Endothelial cell of umbilical vein (primary cell): ENCODE data around the gene SPP2. TPM values are rescaled to one million over a fixed set of nuclear protein-coding genes. Genes with fewer than 3 reads are reported as not detected.

Experiments
- BruUV-seq: library from RNA; stranded (reverse); fragments of 400-500 nt; replicated peaks from 2 replicates; lab custom pipeline; 2021; lab: Mats Ljungman, UMichigan
- CTCF ChIA-PET: fragments of 300-600, 350-600 bp; sonication (Branson Sonifier 250); formaldehyde crosslinking; loops from one replicate; lab custom pipeline; 2021; ENCODE audit warnings: antibody characterized with exemption, inconsistent platforms; lab: Charles Lee
- POLR2A ChIA-PET: fragments of 300-600, 350-600 bp; sonication (Branson Sonifier 250); formaldehyde crosslinking; loops from one replicate; lab custom pipeline; 2021; ENCODE audit warnings: antibody characterized with exemption, inconsistent platforms; lab: Charles Lee
- DNase-seq: peaks from one replicate; pipeline ENCODE4 v3.0.0-alpha.2; 2011; ENCODE audit warnings: low read depth, low spot score
- FAIRE-seq: peaks from 2 replicates; lab custom pipeline; 2011; peaks lifted over from hg19 to GRCh38; lab: Jason Lieb, UNC
- H2AFZ ChIP-seq: 2 replicates; pipeline ENCODE4 v1.6.0; 2012; ENCODE audit warnings: low read depth, low read length, control low read depth, inconsistent platforms
- H3K27ac ChIP-seq: 2 replicates; pipeline ENCODE4 v1.5.1; 2011; ENCODE audit warnings: low read depth, mild to moderate bottlenecking, control low read depth, low read length, moderate library complexity; ENCODE audit not compliant: insufficient read depth
- H3K27me3 ChIP-seq, 2 experiments: 2 replicates each; pipeline versions ENCODE4 v1.6.0 to v1.6.1; 2011; ENCODE audit warnings: low read length in 2 of 2, mixed read lengths in 1 of 2; ENCODE audit not compliant: control insufficient read depth in 2 of 2, insufficient read depth in 2 of 2
- H3K36me3 ChIP-seq, 2 experiments: 2 replicates in 1 of 2; 3 replicates in 1 of 2; pipeline ENCODE4 v1.5.1; 2011; ENCODE audit warnings: low read length in 2 of 2, mild to moderate bottlenecking in 1 of 2, moderate library complexity in 1 of 2; ENCODE audit not compliant: control insufficient read depth in 2 of 2, insufficient read depth in 2 of 2; ENCODE audit errors: extremely low read depth in 1 of 2
- H3K4me1 ChIP-seq: 3 replicates; pipeline ENCODE4 v1.5.1; 2011; ENCODE audit warnings: mild to moderate bottlenecking, low read length; ENCODE audit not compliant: control insufficient read depth, insufficient read depth; ENCODE audit errors: extremely low read depth
- H3K4me2 ChIP-seq: 2 replicates; pipeline ENCODE4 v1.6.1; 2011; ENCODE audit warnings: low read length, control low read depth, mixed read lengths; ENCODE audit not compliant: insufficient read depth
- H3K4me3 ChIP-seq, 3 experiments: fragments of 200-600 bp in 1 of 3; sonication (generic), shearing (Covaris generic) in 1 of 3; replicated peaks in 1 of 3; 2 replicates each; pipeline ENCODE4 v1.5.1; 2011 to 2016; ENCODE audit warnings: control low read depth in 3 of 3, low read length in 3 of 3, mild to moderate bottlenecking in 2 of 3, inconsistent platforms in 1 of 3, low read depth in 1 of 3, moderate library complexity in 1 of 3; ENCODE audit not compliant: insufficient read depth in 1 of 3
- H3K79me2 ChIP-seq: 2 replicates; pipeline ENCODE4 v1.6.0; 2012; ENCODE audit warnings: low read length, inconsistent platforms; ENCODE audit not compliant: control insufficient read depth, insufficient read depth
- H3K9ac ChIP-seq: replicated peaks from 2 replicates; pipeline ENCODE3; 2011; ENCODE audit warnings: low read length, control low read depth; ENCODE audit not compliant: insufficient read depth; ENCODE audit errors: extremely low read depth
- H3K9me1 ChIP-seq: replicated peaks from 3 replicates; pipeline ENCODE4 v1.6.0; 2011; ENCODE audit warnings: mild to moderate bottlenecking, low read length; ENCODE audit not compliant: control insufficient read depth, insufficient read depth; ENCODE audit errors: extremely low read depth
- H3K9me3 ChIP-seq: replicated peaks from 2 replicates; pipeline ENCODE4 v1.5.1; 2012; ENCODE audit warnings: low read length, inconsistent platforms; ENCODE audit not compliant: control insufficient read depth, insufficient read depth
- H4K20me1 ChIP-seq: replicated peaks from 2 replicates; pipeline ENCODE3; 2011; ENCODE audit warnings: mild to moderate bottlenecking, low read length; ENCODE audit not compliant: control insufficient read depth, insufficient read depth; ENCODE audit errors: extremely low read depth
- EZH2 ChIP-seq: IDR thresholded peaks from 2 replicates; pipeline ENCODE4 v1.6.1; 2012; ENCODE audit warnings: borderline replicate concordance, low read depth, mild to moderate bottlenecking, moderate library complexity, low read length, inconsistent platforms; ENCODE audit not compliant: severe bottlenecking
- FOS ChIP-seq: IDR thresholded peaks from 2 replicates; pipeline ENCODE4 v1.6.1; 2011; ENCODE audit warnings: mild to moderate bottlenecking, low read length, moderate library complexity, borderline replicate concordance; ENCODE audit not compliant: insufficient read depth
- GATA2 ChIP-seq: IDR thresholded peaks from 2 replicates; pipeline ENCODE4 v1.7.0; 2011; ENCODE audit warnings: low read depth, mild to moderate bottlenecking, moderate library complexity, mixed read lengths, low read length; ENCODE audit not compliant: insufficient read length, insufficient read depth
- JUN ChIP-seq: IDR thresholded peaks from 2 replicates; pipeline ENCODE4 v1.6.1; 2011; ENCODE audit warnings: borderline replicate concordance, low read depth; ENCODE audit not compliant: insufficient read length, insufficient read depth
- MYC ChIP-seq: IDR thresholded peaks from one replicate; pipeline ENCODE4 v1.6.1; 2011; ENCODE audit warnings: mild to moderate bottlenecking, low read depth, low read length
- POLR2A ChIP-seq: IDR thresholded peaks from 2 replicates; pipeline ENCODE4 v1.6.1; 2012; ENCODE audit warnings: low read depth, mild to moderate bottlenecking, control low read depth, low read length
- POLR2AphosphoS5 ChIP-seq: IDR thresholded peaks from 2 replicates; pipeline ENCODE4 v1.6.1; 2012; ENCODE audit warnings: low read depth, mild to moderate bottlenecking, control low read depth, low read length, moderate library complexity; ENCODE audit not compliant: insufficient read depth
- dilution Hi-C: fragments of 300-500 bp; cut with MboI; formaldehyde crosslinking; loops from one replicate; pipeline ENCODE4 v1.15.0; 2019; ENCODE audit warnings: low sequenced_read_pairs; ENCODE audit not compliant: extremely low pct_ligation_motif_present
- intact Hi-C: fragments of 100-400 bp; cut with micrococcal nuclease; formaldehyde crosslinking; loops from one replicate; pipeline ENCODE4 v1.10.0; 2022
- polyA plus RNA-seq, 4 experiments: library from polyadenylated mRNA; depleted of rRNA in 3 of 4; stranded (reverse) in 3 of 4; unstranded in 1 of 4; fragments of >200 nt; gene quantifications; 2 replicates each; pipeline versions ENCODE4 v1.2.1 to v1.2.3, GENCODE V29; 2011 to 2012; ENCODE audit warnings: missing spikeins in 1 of 4
- total RNA-seq: library from RNA; stranded (reverse); gene quantifications from 2 replicates; pipeline ENCODE4 v1.2.3, GENCODE V29; 2021
- TF ChIP-seq, protein P1 (sequence below), 2 donors: IDR thresholded peaks; 1 replicate in 1 of 2; 2 replicates in 1 of 2; pipeline ENCODE4 v1.5.1; 2011; ENCODE audit warnings: low read length in 2 of 2, mild to moderate bottlenecking in 2 of 2, moderate library complexity in 2 of 2, control low read depth in 1 of 2, inconsistent platforms in 1 of 2, low read depth in 1 of 2; ENCODE audit not compliant: insufficient read depth in 1 of 2; ENCODE audit errors: extremely low read depth in 1 of 2
- TF ChIP-seq, protein P2 (sequence below): IDR thresholded peaks from 2 replicates; pipeline ENCODE4 v1.6.1; 2011; ENCODE audit not compliant: insufficient read depth, insufficient read length

Gene SPP2
- total and polyA plus RNA-seq, 2 donors (not counting 3 experiments of a cell fraction or from before 2014, with no cell fraction given): not detected

DNA sequence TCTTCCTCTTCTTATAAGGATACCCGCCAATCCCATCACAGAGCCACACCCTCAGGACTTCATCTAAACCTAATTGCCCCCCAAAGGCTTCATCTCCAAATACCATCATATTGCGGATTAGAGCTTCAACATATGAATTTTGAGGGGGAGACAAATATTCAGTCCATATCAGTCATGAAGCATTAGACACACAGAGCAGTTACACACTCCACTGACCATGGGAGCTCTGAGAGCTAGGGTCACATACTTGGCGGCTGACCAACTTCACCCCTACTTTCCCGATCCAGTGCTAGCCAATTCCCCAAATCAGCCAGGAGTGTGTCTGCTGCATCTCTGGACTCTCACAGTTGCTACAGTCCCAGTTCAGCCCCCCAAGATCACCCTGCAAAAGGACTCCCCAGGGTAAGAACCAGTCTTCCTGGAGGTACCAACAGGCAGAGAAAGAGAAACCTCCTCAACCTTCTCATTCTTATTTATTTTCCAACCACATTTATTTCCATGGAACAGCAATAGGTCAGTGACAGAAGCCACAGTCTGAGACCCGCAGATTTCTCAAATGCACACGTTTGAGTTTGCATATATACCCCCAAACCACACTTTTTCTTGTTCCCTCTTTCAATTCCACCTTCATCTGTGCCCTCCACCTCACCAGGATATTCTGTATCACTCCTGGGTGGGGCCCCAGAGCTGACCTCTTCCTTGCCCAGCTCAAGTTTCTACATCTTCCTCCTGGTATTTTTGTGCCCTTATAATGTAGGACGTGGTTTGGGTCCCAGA is 33.3 kb downstream of the SPP2 start:
- no peak overlapping the region for H2AFZ ChIP-seq

More for the DNA sequence above, 33.3 kb downstream of the SPP2 start:
- BruUV-seq: no TSS peak
- Histone ChIP-seq H3K79me2 (no peaks in the 10 kb centered on the region), H3K4me1 (no peaks in the 10 kb centered on the region), H3K4me2 (no peak overlapping the region), H4K20me1 (no peaks in the 10 kb centered on the region), H3K27me3 (no peaks in the 10 kb centered on the region), H3K9me3 (no peaks in the 10 kb centered on the region), H3K27ac (no peak overlapping the region), H3K4me3 (no peak overlapping the region), H3K9me1 (no peaks in the 10 kb centered on the region), H3K9ac (no peak overlapping the region), H3K36me3 (no peaks in the 10 kb centered on the region)
- intact Hi-C loops (no loop called here), dilution Hi-C loops (no loop called here)
- FAIRE-seq: no peak
- ChIA-PET POLR2A (no interaction called here), CTCF (interaction anchor here (0.6 kb wide), 1 partner anchor 287 kb away, joined by 4 read pairs; no protein-coding TSS in a partner anchor)
- no peak for DNase-seq
- TF ChIP-seq JUN: no peak
- TF ChIP-seq EZH2: no peak
- TF ChIP-seq, protein P1, sequence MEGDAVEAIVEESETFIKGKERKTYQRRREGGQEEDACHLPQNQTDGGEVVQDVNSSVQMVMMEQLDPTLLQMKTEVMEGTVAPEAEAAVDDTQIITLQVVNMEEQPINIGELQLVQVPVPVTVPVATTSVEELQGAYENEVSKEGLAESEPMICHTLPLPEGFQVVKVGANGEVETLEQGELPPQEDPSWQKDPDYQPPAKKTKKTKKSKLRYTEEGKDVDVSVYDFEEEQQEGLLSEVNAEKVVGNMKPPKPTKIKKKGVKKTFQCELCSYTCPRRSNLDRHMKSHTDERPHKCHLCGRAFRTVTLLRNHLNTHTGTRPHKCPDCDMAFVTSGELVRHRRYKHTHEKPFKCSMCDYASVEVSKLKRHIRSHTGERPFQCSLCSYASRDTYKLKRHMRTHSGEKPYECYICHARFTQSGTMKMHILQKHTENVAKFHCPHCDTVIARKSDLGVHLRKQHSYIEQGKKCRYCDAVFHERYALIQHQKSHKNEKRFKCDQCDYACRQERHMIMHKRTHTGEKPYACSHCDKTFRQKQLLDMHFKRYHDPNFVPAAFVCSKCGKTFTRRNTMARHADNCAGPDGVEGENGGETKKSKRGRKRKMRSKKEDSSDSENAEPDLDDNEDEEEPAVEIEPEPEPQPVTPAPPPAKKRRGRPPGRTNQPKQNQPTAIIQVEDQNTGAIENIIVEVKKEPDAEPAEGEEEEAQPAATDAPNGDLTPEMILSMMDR (IDR thresholded peaks at IDR 0.05; ENCODE audit: extremely low read depth in 1 of 2, insufficient read depth in 1 of 2, low read depth in 1 of 2, low read length in 2 of 2): no peak
- no peak for TF ChIP-seq FOS
- TF ChIP-seq, protein P2, sequence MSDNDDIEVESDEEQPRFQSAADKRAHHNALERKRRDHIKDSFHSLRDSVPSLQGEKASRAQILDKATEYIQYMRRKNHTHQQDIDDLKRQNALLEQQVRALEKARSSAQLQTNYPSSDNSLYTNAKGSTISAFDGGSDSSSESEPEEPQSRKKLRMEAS: no peak
- no peak for TF ChIP-seq MYC
- no peak for TF ChIP-seq POLR2AphosphoS5
- no peak for TF ChIP-seq GATA2
- no peak for TF ChIP-seq POLR2A
